ENCODE data around the gene CLRN3. TPM values are rescaled to one million over a fixed set of nuclear protein-coding genes. Genes with fewer than 3 reads are reported as not detected.

CLRN3 gene
- total and polyA plus RNA-seq, 2 of the 8 experiments (the other 6 are each of a cell fraction or from before 2014, with no cell fraction given), result not detected

- no peak for FAIRE-seq
- no peak overlapping the region for H3K4ac ChIP-seq (replicated peaks; ENCODE audit: insufficient read length, low read depth, low read length)
- H4K91ac ChIP-seq (replicated peaks; ENCODE audit: insufficient read length, low read length), result no peak overlapping the region
- DNase-seq (ENCODE audit: low read depth in 1 of 2, low spot score in 2 of 2), result no peak
- CTCF ChIA-PET (ENCODE audit: partially characterized antibody), result interaction anchor here (0.7 to 5.3 kb wide), 9 partner anchors 9 to 102 kb away, joined by 3 to 83 read pairs (median 6); no protein-coding TSS in a partner anchor
- H2AFZ ChIP-seq (ENCODE audit: low read length), result no peak overlapping the region
- H2BK20ac ChIP-seq (ENCODE audit: low read length), result no peak overlapping the region
- POLR2A ChIA-PET (ENCODE audit: partially characterized antibody), result no interaction called here
- no peak overlapping the region for H3K23ac ChIP-seq (ENCODE audit: insufficient read length)
- TF ChIP-seq FOSL1 (IDR thresholded peaks at IDR 0.05; ENCODE audit: insufficient read depth, low read depth, low read length) (no peak), SP1 (IDR thresholded peaks at IDR 0.05; ENCODE audit: low read depth, low read length) (no peak), RXRA (IDR thresholded peaks at IDR 0.05; ENCODE audit: insufficient read depth, low read depth, low read length) (no peak), BACH1 (IDR thresholded peaks at IDR 0.05; ENCODE audit: low read length) (no peak), PHF8 (conservative IDR thresholded peaks at IDR 0.05; ENCODE audit: low read depth, low read length) (no peak), SIX5 (IDR thresholded peaks at IDR 0.05; ENCODE audit: low read depth, low read length) (no peak), CHD1 (IDR thresholded peaks at IDR 0.05; ENCODE audit: low read depth, low read length) (no peak), EZH2 (IDR thresholded peaks at IDR 0.05; ENCODE audit: low read depth, low read length, severe bottlenecking) (no peak), GTF2F1 (IDR thresholded peaks at IDR 0.05; ENCODE audit: borderline replicate concordance, low read depth, low read length) (no peak), POLR2AphosphoS5 (IDR thresholded peaks at IDR 0.05; ENCODE audit: low read depth, low read length) (no peak), SUZ12 (IDR thresholded peaks at IDR 0.05; ENCODE audit: low read length) (no peak), MAX (IDR thresholded peaks at IDR 0.05) (no peak)
- H3K23me2 ChIP-seq (ENCODE audit: low read depth, low read length), result peaks cover 3% of the 10 kb centered on the region; the same call in 1 of the 2 replicates
- H2BK15ac ChIP-seq (ENCODE audit: low read length), result no peak overlapping the region
- H3K27me3 ChIP-seq (replicated peaks in 1 of 4; ENCODE audit: control insufficient read depth in 3 of 4, extremely low read depth in 1 of 4, insufficient read depth in 3 of 4, low read length in 3 of 4), result peaks cover 3 to 23% (median 15%) of the 10 kb centered on the region in 4 experiments
- H3K14ac ChIP-seq (ENCODE audit: insufficient read length), result no peak overlapping the region
- H2BK5ac ChIP-seq (ENCODE audit: low read depth, low read length), result no peak overlapping the region
- peak overlapping the region in 1 of 2 experiments; percentile 76; a peak in 2 of 4 replicates for H3K4me2 ChIP-seq (ENCODE audit: insufficient read depth in 1 of 2, low read depth in 2 of 2, low read length in 2 of 2)
- no peak overlapping the region for H3K9ac ChIP-seq (replicated peaks in 1 of 4; ENCODE audit: extremely low read depth in 1 of 4, low read depth in 3 of 4, low read length in 3 of 4)
- 89% methylated on average over 13 of the region's 13 CpGs; no CpG with 5 or more reads in 1 of the 2 experiments for whole genome bisulfite sequencing, 2 experiments (ENCODE audit: extremely low coverage in 1 of 2, insufficient coverage in 1 of 2, insufficient read length in 1 of 2, insufficient replicate concordance in 2 of 2, low coverage in 1 of 2, low lambda C conversion rate in 2 of 2, missing lambda C conversion rate in 1 of 2)
- H4K8ac ChIP-seq (ENCODE audit: extremely low read depth, insufficient read depth, low read length), result no peak overlapping the region
- H3K9me3 ChIP-seq (ENCODE audit: insufficient read depth in 2 of 2, low read depth in 1 of 2, low read length in 1 of 2), result no peaks in the 10 kb centered on the region
- no peak overlapping the region for H2BK120ac ChIP-seq (replicated peaks; ENCODE audit: low read depth, low read length)
- no peak overlapping the region for H3K56ac ChIP-seq (replicated peaks; ENCODE audit: insufficient read length, low read depth, low read length)
- H3K4me1 ChIP-seq (replicated peaks in 1 of 4; ENCODE audit: control insufficient read depth in 3 of 4, insufficient read depth in 4 of 4, low read length in 3 of 4), result peaks cover 0 to 3% (median 1%) of the 10 kb centered on the region in 4 experiments; a peak in 5 of 7 replicates
- H3K18ac ChIP-seq (ENCODE audit: extremely low read depth, low read length), result no peak overlapping the region
- H3K36me3 ChIP-seq (ENCODE audit: control insufficient read depth in 2 of 4, insufficient read depth in 4 of 4, low read length in 3 of 4), result no peaks in the 10 kb centered on the region
- H2AK5ac ChIP-seq (ENCODE audit: low read depth, low read length), result no peak overlapping the region
- no peak overlapping the region for H3K27ac ChIP-seq (ENCODE audit: low read depth, low read length)
- no peak overlapping the region for H4K5ac ChIP-seq (ENCODE audit: insufficient read length, low read depth, low read length)
- H3K4me3 ChIP-seq (ENCODE audit: extremely low read depth in 1 of 4, insufficient read depth in 2 of 4, low read depth in 3 of 4, low read length in 4 of 4), result peak overlapping the region in 1 of 4 experiments; percentile 87; a peak in 1 of 8 replicates
- no peaks in the 10 kb centered on the region for H3K79me2 ChIP-seq (ENCODE audit: control insufficient read depth in 1 of 2, insufficient read depth in 2 of 2, low read length in 2 of 2)
- peaks cover 0 to 2% of the 10 kb centered on the region in 2 experiments for H4K20me1 ChIP-seq (replicated peaks in 1 of 2; ENCODE audit: control insufficient read depth in 1 of 2, insufficient read depth in 2 of 2, low read length in 2 of 2)
- no peaks in the 10 kb centered on the region for H3K79me1 ChIP-seq (ENCODE audit: low read depth, low read length)
- no peak overlapping the region for H2BK12ac ChIP-seq (ENCODE audit: low read depth, low read length)
These were observed 15.6 kb upstream of the CLRN3 start for GRCh38 chr10:127908106-127908958.

Measured in H1 (cell line).